GM18508 (cell line): Measurements from ENCODE around the gene PCDHGA10.
"Not testable (repeated sequence)": the region's sequence is repeated elsewhere in the genome, so short reads cannot be mapped to it uniquely, and the experiment has no call there.

Source experiments
- ATAC-seq: cut with Tn5 transposase; IDR thresholded peaks from one replicate; pipeline ENCODE4 v1.9.1; 2021; ENCODE audit warnings: moderate number of reproducible peaks; ENCODE audit not compliant: insufficient read depth, unreplicated experiment

PCDHGA10 gene

GRCh38 chr5:141419074-141419880 is 6.5 kb downstream of the PCDHGA10 start:
- no peak for ATAC-seq

GRCh38 chr5:141420855-141421488 is 8.2 kb downstream of the PCDHGA10 start, which contains the start of gene PCDHGA11:
Gene PCDHGA11 (plus strand): TSS chr5:141421051. CDS start chr5:141421228, 177 bp downstream.
- ATAC-seq = no peak

GRCh38 chr5:141421489-141421855 is 8.7 kb downstream of the PCDHGA10 start:
- no peak for ATAC-seq

- ATAC-seq = no peak
These were observed 10.0 kb downstream of the PCDHGA10 start for GRCh38 chr5:141422742-141423291.

GRCh38 chr5:141427783-141428426 is 15.1 kb downstream of the PCDHGA10 start:
- ATAC-seq = no peak

- no peak for ATAC-seq
These were observed 17.7 kb downstream of the PCDHGA10 start, which contains the start of gene PCDHGA12 for GRCh38 chr5:141430332-141431113. Gene PCDHGA12 (plus strand): TSS chr5:141430507. CDS start chr5:141430760, 253 bp downstream.

GRCh38 chr5:141431286-141431685 is 18.5 kb downstream of the PCDHGA10 start:
- no peak for ATAC-seq

GRCh38 chr5:141432308-141432707 is 19.5 kb downstream of the PCDHGA10 start:
- not testable (repeated sequence) for ATAC-seq

GRCh38 chr5:141432726-141433125 is 19.9 kb downstream of the PCDHGA10 start:
- not testable (repeated sequence) for ATAC-seq

- ATAC-seq = no peak
These were observed 21.2 kb downstream of the PCDHGA10 start for GRCh38 chr5:141434006-141434405.

- ATAC-seq = no peak
These were observed 24.4 kb downstream of the PCDHGA10 start for GRCh38 chr5:141437221-141437620.

GRCh38 chr5:141439411-141440141 is 26.8 kb downstream of the PCDHGA10 start:
- no peak for ATAC-seq

- ATAC-seq = no peak
These were observed 27.6 kb downstream of the PCDHGA10 start for GRCh38 chr5:141440341-141440740.

GRCh38 chr5:141441571-141442170 is 28.9 kb downstream of the PCDHGA10 start:
- no peak for ATAC-seq

- ATAC-seq = no peak
These were observed 52.6 kb downstream of the PCDHGA10 start for GRCh38 chr5:141465351-141465750.
